ENCODE data around the gene TBC1D22A.

TBC1D22A gene

DNA sequence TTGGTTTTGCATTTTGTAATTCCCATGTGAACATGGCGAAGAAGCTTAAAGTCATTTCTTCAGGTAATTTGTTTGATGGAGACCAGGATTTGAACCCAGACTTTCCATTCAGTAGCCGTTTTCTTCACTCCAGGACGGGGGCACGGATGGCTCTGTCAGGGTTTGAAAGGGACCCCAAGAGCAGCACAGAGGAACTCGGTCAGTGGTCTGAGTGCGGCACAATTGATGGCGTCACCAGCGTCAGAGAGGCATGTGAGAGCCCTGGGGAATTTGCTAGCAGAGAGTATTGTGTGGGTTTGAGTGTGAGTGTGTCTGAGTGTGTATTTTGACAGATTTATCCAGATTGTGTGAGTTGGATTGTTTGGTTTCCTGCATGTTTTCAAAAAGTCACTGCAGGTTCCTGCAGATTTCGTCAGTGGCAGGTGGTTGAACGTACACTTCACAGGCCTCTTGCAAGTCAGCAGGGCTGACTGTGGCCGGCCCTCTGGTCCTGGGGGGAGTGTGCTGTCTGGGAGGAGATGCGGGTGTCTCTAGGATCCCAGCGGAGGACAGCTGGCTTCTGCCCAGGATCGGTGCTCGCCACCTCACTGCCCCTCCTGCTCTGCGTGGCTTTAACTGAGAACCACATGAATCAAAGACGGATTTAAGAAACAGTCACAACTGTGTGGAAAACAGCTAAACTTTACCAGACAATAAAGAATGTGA lies 199.3 kb downstream of the TBC1D22A start:
- Histone ChIP-seq H3K9ac (ENCODE audit: low read length) (no peak overlapping the region), H2AFZ (ENCODE audit: low read length) (no peak overlapping the region), H3K4me3 (ENCODE audit: low read depth, low read length, poor library complexity, severe bottlenecking) (no peak overlapping the region), H3K9me2 (ENCODE audit: low read depth, low read length) (no peaks in the 10 kb centered on the region), H3K79me2 (ENCODE audit: insufficient read depth, low read length) (no peaks in the 10 kb centered on the region), H3K27ac (ENCODE audit: low read depth, low read length, poor library complexity, severe bottlenecking) (no peak overlapping the region), H3K27me3 (ENCODE audit: insufficient read depth, low read length) (no peaks in the 10 kb centered on the region), H3K4me1 (ENCODE audit: insufficient read depth, low read length, severe bottlenecking) (no peaks in the 10 kb centered on the region), H3F3A (ENCODE audit: insufficient read depth, low read length) (no peaks in the 10 kb centered on the region), H3K9me3 (ENCODE audit: low read length) (no peaks in the 10 kb centered on the region), H3K4me2 (ENCODE audit: low read length) (no peak overlapping the region), H3K36me3 (ENCODE audit: insufficient read depth, low read length) (no peaks in the 10 kb centered on the region), H4K20me1 (ENCODE audit: insufficient read depth, low read length) (no peaks in the 10 kb centered on the region)
- TF ChIP-seq, protein P1, sequence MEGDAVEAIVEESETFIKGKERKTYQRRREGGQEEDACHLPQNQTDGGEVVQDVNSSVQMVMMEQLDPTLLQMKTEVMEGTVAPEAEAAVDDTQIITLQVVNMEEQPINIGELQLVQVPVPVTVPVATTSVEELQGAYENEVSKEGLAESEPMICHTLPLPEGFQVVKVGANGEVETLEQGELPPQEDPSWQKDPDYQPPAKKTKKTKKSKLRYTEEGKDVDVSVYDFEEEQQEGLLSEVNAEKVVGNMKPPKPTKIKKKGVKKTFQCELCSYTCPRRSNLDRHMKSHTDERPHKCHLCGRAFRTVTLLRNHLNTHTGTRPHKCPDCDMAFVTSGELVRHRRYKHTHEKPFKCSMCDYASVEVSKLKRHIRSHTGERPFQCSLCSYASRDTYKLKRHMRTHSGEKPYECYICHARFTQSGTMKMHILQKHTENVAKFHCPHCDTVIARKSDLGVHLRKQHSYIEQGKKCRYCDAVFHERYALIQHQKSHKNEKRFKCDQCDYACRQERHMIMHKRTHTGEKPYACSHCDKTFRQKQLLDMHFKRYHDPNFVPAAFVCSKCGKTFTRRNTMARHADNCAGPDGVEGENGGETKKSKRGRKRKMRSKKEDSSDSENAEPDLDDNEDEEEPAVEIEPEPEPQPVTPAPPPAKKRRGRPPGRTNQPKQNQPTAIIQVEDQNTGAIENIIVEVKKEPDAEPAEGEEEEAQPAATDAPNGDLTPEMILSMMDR (IDR thresholded peaks at IDR 0.05; ENCODE audit: low read length) = no peak
- TF ChIP-seq EZH2 (IDR thresholded peaks at IDR 0.05; ENCODE audit: borderline replicate concordance, low read length) = no peak

DNA sequence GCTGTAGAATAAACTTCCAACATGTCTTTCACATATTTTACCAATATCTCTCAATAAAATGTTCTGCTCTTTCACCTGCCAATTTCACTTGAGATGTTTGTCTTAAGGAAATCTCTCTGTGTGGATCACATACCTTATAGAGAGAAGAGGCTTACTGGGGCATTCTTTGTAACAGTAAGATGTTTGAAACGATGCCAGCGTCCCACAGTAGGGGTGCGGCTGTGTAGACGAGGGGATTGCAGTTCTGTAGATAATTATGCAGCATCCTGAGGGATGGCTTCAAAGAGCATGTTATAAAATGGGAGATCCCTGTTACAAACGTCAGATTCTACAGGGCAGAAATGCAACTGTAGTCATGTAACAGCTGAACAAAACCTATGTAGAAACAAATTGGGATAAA lies 200.0 kb downstream of the TBC1D22A start:
- Histone ChIP-seq H3K4me1 (ENCODE audit: insufficient read depth, low read length, severe bottlenecking) (no peaks in the 10 kb centered on the region), H3K4me2 (ENCODE audit: low read length) (no peak overlapping the region), H3K4me3 (ENCODE audit: low read depth, low read length, poor library complexity, severe bottlenecking) (no peak overlapping the region), H3F3A (ENCODE audit: insufficient read depth, low read length) (no peaks in the 10 kb centered on the region), H3K79me2 (ENCODE audit: insufficient read depth, low read length) (no peaks in the 10 kb centered on the region), H4K20me1 (ENCODE audit: insufficient read depth, low read length) (no peaks in the 10 kb centered on the region), H3K9me3 (ENCODE audit: low read length) (no peaks in the 10 kb centered on the region), H2AFZ (ENCODE audit: low read length) (no peak overlapping the region), H3K9ac (ENCODE audit: low read length) (no peak overlapping the region), H3K9me2 (ENCODE audit: low read depth, low read length) (no peaks in the 10 kb centered on the region), H3K27me3 (ENCODE audit: insufficient read depth, low read length) (no peaks in the 10 kb centered on the region), H3K27ac (ENCODE audit: low read depth, low read length, poor library complexity, severe bottlenecking) (no peak overlapping the region), H3K36me3 (ENCODE audit: insufficient read depth, low read length) (no peaks in the 10 kb centered on the region)
- TF ChIP-seq EZH2 (IDR thresholded peaks at IDR 0.05; ENCODE audit: borderline replicate concordance, low read length) = no peak
- TF ChIP-seq, protein P1 (IDR thresholded peaks at IDR 0.05; ENCODE audit: low read length) = no peak

DNA sequence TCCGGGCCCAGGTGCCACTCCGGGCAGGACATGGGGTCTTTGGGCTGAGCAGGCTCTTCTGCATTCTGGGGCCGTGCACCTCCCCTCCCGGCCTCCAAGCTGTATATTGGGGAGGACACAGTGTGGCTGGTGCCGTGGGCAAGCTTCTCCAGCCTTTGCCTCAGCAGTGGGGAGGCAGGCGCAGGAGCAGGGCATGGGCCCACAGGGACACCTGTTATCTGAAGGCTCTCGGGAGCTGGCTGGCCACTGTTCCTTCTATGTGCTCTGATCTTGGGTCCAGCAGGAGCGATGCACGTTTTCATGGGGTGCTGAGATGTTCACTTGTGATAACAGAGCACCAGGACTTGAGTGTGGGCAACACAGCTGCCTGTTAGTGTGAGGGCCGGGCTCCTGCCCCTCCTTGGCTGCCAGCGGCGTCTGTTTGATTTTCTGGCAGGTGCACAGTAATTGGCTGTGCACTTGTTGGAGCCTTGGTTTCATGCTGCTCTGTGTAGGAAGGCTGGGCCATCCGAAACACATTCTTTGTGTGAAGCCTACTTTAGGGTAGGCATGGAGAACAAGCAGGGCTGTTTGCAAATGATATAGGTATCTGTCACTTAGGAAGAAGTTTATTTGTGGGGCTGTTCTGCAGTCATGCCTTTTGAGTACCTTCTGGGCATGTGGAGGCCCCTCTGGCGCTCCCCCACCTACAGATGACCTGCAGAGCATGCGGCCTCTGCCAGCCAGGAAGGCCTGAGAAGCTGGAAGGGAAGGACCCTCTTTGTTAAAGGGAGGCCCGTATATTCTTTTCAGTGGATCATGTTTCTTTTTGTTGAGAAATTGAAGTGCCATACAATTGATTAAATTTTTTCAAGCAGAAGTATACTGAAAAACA lies 201.5 kb downstream of the TBC1D22A start:
- Histone ChIP-seq H3K9ac (ENCODE audit: low read length) (no peak overlapping the region), H3K4me3 (ENCODE audit: low read depth, low read length, poor library complexity, severe bottlenecking) (no peak overlapping the region), H3K9me3 (ENCODE audit: low read length) (no peaks in the 10 kb centered on the region), H3K27me3 (ENCODE audit: insufficient read depth, low read length) (no peaks in the 10 kb centered on the region), H4K20me1 (ENCODE audit: insufficient read depth, low read length) (no peaks in the 10 kb centered on the region), H3K79me2 (ENCODE audit: insufficient read depth, low read length) (no peaks in the 10 kb centered on the region), H3K4me2 (ENCODE audit: low read length) (no peak overlapping the region), H3K36me3 (ENCODE audit: insufficient read depth, low read length) (no peaks in the 10 kb centered on the region), H3F3A (ENCODE audit: insufficient read depth, low read length) (no peaks in the 10 kb centered on the region), H3K9me2 (ENCODE audit: low read depth, low read length) (no peaks in the 10 kb centered on the region), H3K27ac (ENCODE audit: low read depth, low read length, poor library complexity, severe bottlenecking) (no peak overlapping the region), H3K4me1 (ENCODE audit: insufficient read depth, low read length, severe bottlenecking) (no peaks in the 10 kb centered on the region), H2AFZ (ENCODE audit: low read length) (no peak overlapping the region)
- TF ChIP-seq, protein P1 (IDR thresholded peaks at IDR 0.05; ENCODE audit: low read length) = no peak
- no peak for TF ChIP-seq EZH2 (IDR thresholded peaks at IDR 0.05; ENCODE audit: borderline replicate concordance, low read length)
